ENCODE data around the gene GNG5.
"Not testable (repeated sequence)": the region's sequence is repeated elsewhere in the genome, so short reads cannot be mapped to it uniquely, and the experiment has no call there.

GNG5 gene

GRCh38 chr1:84506002-84506728 lies at the start of gene GNG5, which contains the start of gene SPATA1:
TSS of gene GNG5 (minus strand) at chr1:84506581. CDS start at chr1:84506091, 490 bp downstream.
TSS of gene SPATA1 (plus strand) at chr1:84506386. CDS start at chr1:84516360, 9,974 bp downstream.
- peak; percentile 92 for DNase-seq (ENCODE audit: low read depth)

GRCh38 chr1:84550826-84551225 lies 44.4 kb upstream of the GNG5 start:
- DNase-seq (ENCODE audit: low read depth): no peak

- DNase-seq (ENCODE audit: low read depth): no peak
Measured at GRCh38 chr1:84541679-84542078, 35.3 kb upstream of the GNG5 start.

- DNase-seq (ENCODE audit: low read depth): peak; percentile 24
Measured at GRCh38 chr1:84540759-84541158, 34.4 kb upstream of the GNG5 start.

GRCh38 chr1:84539972-84540371 lies 33.6 kb upstream of the GNG5 start:
- DNase-seq (ENCODE audit: low read depth): peak; percentile 31

GRCh38 chr1:84538599-84538998 lies 32.2 kb upstream of the GNG5 start:
- no peak for DNase-seq (ENCODE audit: low read depth)

GRCh38 chr1:84525779-84526178 lies 19.4 kb upstream of the GNG5 start:
- DNase-seq (ENCODE audit: low read depth): no peak

- no peak for DNase-seq (ENCODE audit: low read depth)
Measured at GRCh38 chr1:84524590-84524989, 18.2 kb upstream of the GNG5 start.

GRCh38 chr1:84510668-84511067 lies 4.3 kb upstream of the GNG5 start:
- no peak for DNase-seq (ENCODE audit: low read depth)

- DNase-seq (ENCODE audit: low read depth): no peak
Measured at GRCh38 chr1:84510165-84510564, 3.8 kb upstream of the GNG5 start.

- DNase-seq (ENCODE audit: low read depth): no peak
Measured at GRCh38 chr1:84509029-84509428, 2.6 kb upstream of the GNG5 start.

- no peak for DNase-seq (ENCODE audit: low read depth)
Measured at GRCh38 chr1:84508510-84508909, 2.1 kb upstream of the GNG5 start.

- DNase-seq (ENCODE audit: low read depth): not testable (repeated sequence)
Measured at GRCh38 chr1:84507887-84508286, 1.5 kb upstream of the GNG5 start.

GRCh38 chr1:84506729-84507453 lies 510 bp upstream of the GNG5 start:
- DNase-seq (ENCODE audit: low read depth): no peak

- peak; percentile 64 for DNase-seq (ENCODE audit: low read depth)
Measured at GRCh38 chr1:84505493-84506001, 834 bp downstream of the GNG5 start.

- DNase-seq (ENCODE audit: low read depth): peak; percentile 82
Measured at GRCh38 chr1:84504580-84505492, 1.5 kb downstream of the GNG5 start.

GRCh38 chr1:84502927-84503326 lies 3.5 kb downstream of the GNG5 start:
- no peak for DNase-seq (ENCODE audit: low read depth)

GRCh38 chr1:84497631-84498275 lies 8.6 kb downstream of the GNG5 start:
- DNase-seq (ENCODE audit: low read depth): no peak

- DNase-seq (ENCODE audit: low read depth): no peak
Measured at GRCh38 chr1:84496498-84496897, 9.9 kb downstream of the GNG5 start.

GRCh38 chr1:84493747-84494146 lies 12.6 kb downstream of the GNG5 start:
- DNase-seq (ENCODE audit: low read depth): no peak

GRCh38 chr1:84492726-84493125 lies 13.7 kb downstream of the GNG5 start:
- peak; percentile 82 for DNase-seq (ENCODE audit: low read depth)

GRCh38 chr1:84489766-84490165 lies 16.6 kb downstream of the GNG5 start:
- DNase-seq (ENCODE audit: low read depth): peak; percentile 67
